HepG2 (cell line): Measurements from ENCODE around the gene SMLR1. TPM values are rescaled to one million over a fixed set of nuclear protein-coding genes. Genes with fewer than 3 reads are reported as not detected.

Source experiments
- AHR ChIP-seq: IDR thresholded peaks from 2 replicates; pipeline ENCODE4 v1.6.1; 2018; ENCODE audit warnings: missing genetic modification reagents, missing compliant biosample characterization
- ATF4 ChIP-seq, 2 experiments: fragments of 450-650 bp in 1 of 2; sonication (generic) in 1 of 2; formaldehyde crosslinking; IDR thresholded peaks; 2 replicates each; pipeline versions ENCODE4 v1.5.0 to v1.8.0; 2020 to 2022; ENCODE audit warnings: mild to moderate bottlenecking in 1 of 2, missing genetic modification reagents in 1 of 2
- CREM ChIP-seq, 2 experiments: sonication (generic) in 1 of 2; formaldehyde crosslinking in 1 of 2; IDR thresholded peaks; 2 replicates each; pipeline versions ENCODE4 v1.4.0 to v1.6.1; 2016 to 2020; ENCODE audit warnings: antibody characterized with exemption in 1 of 2, mild to moderate bottlenecking in 1 of 2, missing genetic modification reagents in 1 of 2
- GABPA ChIP-seq, 2 experiments: IDR thresholded peaks; 2 replicates each; pipeline ENCODE4 v1.6.1; 2011 to 2016; ENCODE audit warnings: low read depth in 2 of 2, low read length in 1 of 2, missing biosample characterization in 1 of 2, missing genetic modification characterization in 1 of 2
- GATAD2A ChIP-seq: IDR thresholded peaks from 2 replicates; pipeline ENCODE4 v1.6.1; 2016
- GTF3A ChIP-seq: sonication (generic); formaldehyde crosslinking; conservative IDR thresholded peaks from 2 replicates; pipeline ENCODE4 v1.4.0; 2020; ENCODE audit warnings: mild to moderate bottlenecking, missing genetic modification reagents
- HBP1 ChIP-seq: IDR thresholded peaks from 2 replicates; pipeline ENCODE4 v1.6.1; 2016; ENCODE audit warnings: low read depth, control low read depth
- MIER2 ChIP-seq: IDR thresholded peaks from 2 replicates; pipeline ENCODE4 v1.6.1; 2016; ENCODE audit warnings: missing biosample characterization, missing genetic modification reagents
- MXI1 ChIP-seq: IDR thresholded peaks from 3 replicates; pipeline ENCODE4 v1.6.1; 2012; ENCODE audit warnings: low read depth, low read length, inconsistent platforms, borderline replicate concordance
- NONO ChIP-seq, 2 experiments: fragments of 450-650 bp in 1 of 2; sonication (generic) in 1 of 2; formaldehyde crosslinking in 1 of 2; IDR thresholded peaks in 1 of 2; conservative IDR thresholded peaks in 1 of 2; 2 replicates each; pipeline versions ENCODE4 v1.6.1 to v1.8.0; 2017 to 2022; ENCODE audit warnings: mild to moderate bottlenecking in 1 of 2, missing genetic modification reagents in 1 of 2, moderate library complexity in 1 of 2
- PRMT3 ChIP-seq: sonication (generic); formaldehyde crosslinking; IDR thresholded peaks from 2 replicates; pipeline ENCODE4 v1.8.1; 2022; ENCODE audit warnings: low read depth, mild to moderate bottlenecking, moderate library complexity, missing genetic modification reagents, borderline replicate concordance
- RARA ChIP-seq: IDR thresholded peaks from 2 replicates; pipeline ENCODE4 v1.6.1; 2016; ENCODE audit warnings: missing genetic modification reagents, missing compliant biosample characterization
- SOX6 ChIP-seq, 2 experiments: fragments of 450-650 bp in 1 of 2; sonication (generic) in 1 of 2; formaldehyde crosslinking in 1 of 2; IDR thresholded peaks; 2 replicates each; pipeline versions ENCODE4 v1.4.0 to v1.6.1; 2017 to 2020; ENCODE audit warnings: antibody characterized with exemption in 1 of 2, mild to moderate bottlenecking in 1 of 2, missing genetic modification reagents in 1 of 2
- TCF7 ChIP-seq: sonication (generic); IDR thresholded peaks from 2 replicates; pipeline ENCODE4 v1.6.1; 2016; ENCODE audit warnings: antibody characterized with exemption, low read depth
- TSC22D2 ChIP-seq: sonication (generic); formaldehyde crosslinking; IDR thresholded peaks from 2 replicates; pipeline ENCODE4 v1.5.1; 2020; ENCODE audit warnings: missing genetic modification reagents, mild to moderate bottlenecking, borderline replicate concordance
- ZC3H4 ChIP-seq: sonication (generic); formaldehyde crosslinking; IDR thresholded peaks from 2 replicates; pipeline ENCODE4 v1.4.0; 2020; ENCODE audit warnings: missing genetic modification reagents, borderline replicate concordance
- ZNF121 ChIP-seq: sonication (generic); formaldehyde crosslinking; IDR thresholded peaks from 2 replicates; pipeline ENCODE4 v1.5.0; 2020; ENCODE audit warnings: mild to moderate bottlenecking, missing genetic modification reagents
- ZNF234 ChIP-seq: sonication (generic); formaldehyde crosslinking; conservative IDR thresholded peaks from 2 replicates; pipeline ENCODE4 v1.5.1; 2020; ENCODE audit warnings: mild to moderate bottlenecking, missing genetic modification reagents
- ZNF430 ChIP-seq: sonication (generic); formaldehyde crosslinking; IDR thresholded peaks from 2 replicates; pipeline ENCODE4 v1.9.0; 2021; ENCODE audit warnings: mild to moderate bottlenecking, missing genetic modification reagents
- ZNF597 ChIP-seq: sonication (generic); formaldehyde crosslinking; IDR thresholded peaks from 2 replicates; pipeline ENCODE4 v1.5.0; 2020; ENCODE audit warnings: missing genetic modification reagents
- ZNF644 ChIP-seq: IDR thresholded peaks from 2 replicates; pipeline ENCODE4 v1.6.1; 2016; ENCODE audit warnings: low read depth
- ZNF790 ChIP-seq: sonication (generic); formaldehyde crosslinking; IDR thresholded peaks from 2 replicates; pipeline ENCODE4 v1.8.0; 2022; ENCODE audit warnings: missing genetic modification reagents, mild to moderate bottlenecking, borderline replicate concordance
- ZSCAN31 ChIP-seq: sonication (generic); formaldehyde crosslinking; IDR thresholded peaks from 2 replicates; pipeline ENCODE4 v1.5.0; 2020; ENCODE audit warnings: low read depth, mild to moderate bottlenecking, missing genetic modification reagents
- ZSCAN9 ChIP-seq: IDR thresholded peaks from 2 replicates; pipeline ENCODE4 v1.6.1; 2016; ENCODE audit warnings: borderline replicate concordance
- polyA plus RNA-seq, 8 experiments: library from polyadenylated mRNA; depleted of rRNA in 3 of 8; stranded (reverse) in 7 of 8; unstranded in 1 of 8; fragments of >200 nt; fragmentation: Illumina TruSeq in 4 of 8; extraction: Trizol in 4 of 8; gene quantifications; 2 replicates each; pipeline versions ENCODE4 v1.2.1 to v1.2.3, GENCODE V29; 2011 to 2016; ENCODE audit warnings: low read depth in 4 of 8, missing spikeins in 1 of 8, mixed read lengths in 1 of 8; ENCODE audit not compliant: insufficient read depth in 1 of 8
- total RNA-seq, 5 experiments: library from RNA; depleted of rRNA; stranded (reverse); fragments of >200 nt; fragmentation: Illumina TruSeq; extraction: Trizol; gene quantifications; 2 replicates each; pipeline ENCODE4 v1.2.3, GENCODE V29; 2016; ENCODE audit warnings: low read depth in 1 of 5
- TF ChIP-seq, protein P1 (sequence below): sonication (generic); formaldehyde crosslinking; IDR thresholded peaks from 2 replicates; pipeline ENCODE4 v1.5.1; 2020; ENCODE audit warnings: missing genetic modification reagents, mild to moderate bottlenecking, borderline replicate concordance

SMLR1 gene
- total and polyA plus RNA-seq, 2 of the 13 experiments (the other 11 are each of a cell fraction or from before 2014, with no cell fraction given): 41.8 to 104 TPM

- TF ChIP-seq AHR (CRISPR knock-in tag) (no peak; the same call in 1 of the 2 replicates), ZNF430 (CRISPR knock-in tag) (peak; percentile 83), ZNF234 (CRISPR knock-in tag) (no peak), GATAD2A (CRISPR knock-in tag) (peak; percentile 100), NONO (IDR thresholded peaks at IDR 0.05) (no peak), NONO (CRISPR knock-in tag; conservative IDR thresholded peaks at IDR 0.05) (peak; percentile 93), CREM (IDR thresholded peaks at IDR 0.05) (peak; percentile 98), CREM (CRISPR knock-in tag; IDR thresholded peaks at IDR 0.05) (no peak), ZNF597 (no peak), MXI1 (peak; percentile 16; the same call in 1 of the 3 replicates), TSC22D2 (CRISPR knock-in tag) (0 out of 2 replicates have a peak, but pooled peaks have one; percentile 50), ZC3H4 (CRISPR knock-in tag) (no peak), ZNF121 (CRISPR knock-in tag) (0 out of 2 replicates have a peak, but pooled peaks have one; percentile 13), RARA (CRISPR knock-in tag) (peak; percentile 97), ZNF790 (CRISPR knock-in tag) (no peak), TCF7 (peak; percentile 97), SOX6 (IDR thresholded peaks at IDR 0.05) (no peak), SOX6 (CRISPR knock-in tag; IDR thresholded peaks at IDR 0.05) (peak; percentile 100), ZNF644 (CRISPR knock-in tag) (peak; percentile 91; the same call in 1 of the 2 replicates), PRMT3 (0 out of 2 replicates have a peak, but pooled peaks have one; percentile 68), MIER2 (CRISPR knock-in tag) (peak; percentile 88; the same call in 1 of the 2 replicates), GTF3A (CRISPR knock-in tag) (no peak), ATF4 (CRISPR knock-in tag; IDR thresholded peaks at IDR 0.05) (peak in 1 of 2 experiments; percentile 89; a peak in 2 of 4 replicates), GABPA (IDR thresholded peaks at IDR 0.05; ENCODE audit: low read depth, low read length) (no peak), GABPA (CRISPR knock-in tag; IDR thresholded peaks at IDR 0.05; ENCODE audit: low read depth) (peak; percentile 43; the same call in 1 of the 2 replicates), ZSCAN31 (CRISPR knock-in tag) (peak; percentile 87), ZSCAN9 (peak; percentile 98), HBP1 (peak; percentile 71; the same call in 1 of the 2 replicates)
- TF ChIP-seq, protein P1, sequence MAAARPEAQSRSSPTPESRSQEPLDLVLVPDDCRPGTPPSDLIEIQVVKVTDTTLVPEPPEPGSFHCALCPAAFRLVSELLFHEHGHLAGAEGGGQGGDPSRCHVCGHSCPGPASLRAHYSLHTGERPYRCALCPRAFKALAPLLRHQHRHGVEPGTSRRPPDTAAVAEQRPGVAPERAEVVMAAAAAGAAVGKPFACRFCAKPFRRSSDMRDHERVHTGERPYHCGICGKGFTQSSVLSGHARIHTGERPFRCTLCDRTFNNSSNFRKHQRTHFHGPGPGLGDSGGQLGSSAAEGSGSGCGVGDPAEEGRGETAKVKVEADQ (CRISPR knock-in tag): peak; percentile 67; the same call in 1 of the 2 replicates
These were observed 36.4 kb downstream of the SMLR1 start (continued) for GRCh38 chr6:130863415-130864230.
